MM.1S (cell line): ENCODE measurements around the gene LRRK1.

Experiments
- DNase-seq: peaks from one replicate; pipeline ENCODE4 v3.0.0-alpha.2; 2015
- H2AFZ ChIP-seq: fragments of 300-600 bp; sonication (generic); 2 replicates; pipeline ENCODE4 v1.6.0; 2016; ENCODE audit warnings: antibody characterized with exemption, low read length
- H3F3A ChIP-seq: fragments of 300-600 bp; sonication (generic); 2 replicates; pipeline ENCODE4 v1.6.1; 2016; ENCODE audit warnings: mild to moderate bottlenecking, antibody characterized with exemption, low read length, moderate library complexity, mixed read lengths; ENCODE audit not compliant: insufficient read depth
- H3K27ac ChIP-seq: fragments of 300-600 bp; sonication (generic); 2 replicates; pipeline ENCODE4 v1.5.1; 2016; ENCODE audit warnings: mild to moderate bottlenecking, low read length
- H3K27me3 ChIP-seq: fragments of 300-600 bp; sonication (generic); replicated peaks from 2 replicates; pipeline ENCODE4 v1.6.0; 2016; ENCODE audit warnings: low read length; ENCODE audit not compliant: insufficient read depth
- H3K36me3 ChIP-seq: fragments of 300-600 bp; sonication (generic); replicated peaks from 2 replicates; pipeline ENCODE4 v1.6.1; 2016; ENCODE audit warnings: mild to moderate bottlenecking, low read length, mixed read lengths; ENCODE audit not compliant: insufficient read depth
- H3K4me1 ChIP-seq: fragments of 300-600 bp; sonication (generic); 2 replicates; pipeline ENCODE4 v1.6.1; 2016; ENCODE audit warnings: low read length, mixed read lengths
- H3K4me2 ChIP-seq: fragments of 300-600 bp; sonication (generic); 2 replicates; pipeline ENCODE4 v1.6.0; 2016; ENCODE audit warnings: low read depth, low read length
- H3K4me3 ChIP-seq: fragments of 300-600 bp; sonication (generic); 2 replicates; pipeline ENCODE4 v1.5.1; 2016; ENCODE audit warnings: low read length, mixed read lengths
- H3K79me2 ChIP-seq: fragments of 300-600 bp; sonication (generic); 2 replicates; pipeline ENCODE4 v1.6.1; 2016; ENCODE audit warnings: mixed run types, low read length, mixed read lengths
- H3K9ac ChIP-seq: fragments of 300-600 bp; sonication (generic); 2 replicates; pipeline ENCODE4 v1.6.1; 2016; ENCODE audit warnings: low read length, mixed read lengths
- H3K9me2 ChIP-seq: fragments of 300-600 bp; sonication (generic); replicated peaks from 2 replicates; pipeline ENCODE4 v1.6.1; 2016; ENCODE audit warnings: mild to moderate bottlenecking, low read length, mixed read lengths; ENCODE audit not compliant: insufficient read depth
- H3K9me3 ChIP-seq: fragments of 300-600 bp; sonication (generic); replicated peaks from 2 replicates; pipeline ENCODE4 v1.6.1; 2016; ENCODE audit warnings: mild to moderate bottlenecking, low read length, mixed read lengths; ENCODE audit not compliant: insufficient read depth
- H4K20me1 ChIP-seq: fragments of 300-600 bp; sonication (generic); 2 replicates; pipeline ENCODE4 v1.6.1; 2016; ENCODE audit warnings: mild to moderate bottlenecking, low read length, moderate library complexity, mixed read lengths; ENCODE audit not compliant: insufficient read depth
- CTCF ChIP-seq: fragments of 300-600 bp; sonication (generic); IDR thresholded peaks from 2 replicates; pipeline ENCODE4 v1.5.1; 2016; ENCODE audit warnings: antibody characterized with exemption, low read length, mixed read lengths
- EZH2 ChIP-seq: fragments of 300-600 bp; sonication (generic); optimal IDR thresholded peaks from 2 replicates; pipeline ENCODE3; 2017; ENCODE audit warnings: low read depth, mild to moderate bottlenecking, antibody characterized with exemption, low read length, mixed read lengths
- EZH2phosphoT487 ChIP-seq: fragments of 300-600 bp; sonication (generic); IDR thresholded peaks from 2 replicates; pipeline ENCODE4 v1.6.1; 2018; ENCODE audit warnings: antibody characterized with exemption, low read length

The LRRK1 gene

GRCh38 chr15:101100593-101101442, 181.7 kb downstream of the LRRK1 start:
- no peaks in the 10 kb centered on the region for H3K36me3 ChIP-seq
- H3K27ac ChIP-seq: no peak overlapping the region
- H4K20me1 ChIP-seq: no peaks in the 10 kb centered on the region
- H3K27me3 ChIP-seq: no peaks in the 10 kb centered on the region
- no peaks in the 10 kb centered on the region for H3K79me2 ChIP-seq
- TF ChIP-seq CTCF (no peak), EZH2phosphoT487 (no peak), EZH2 (no peak)
- no peaks in the 10 kb centered on the region for H3K4me1 ChIP-seq
- H2AFZ ChIP-seq: no peak overlapping the region
- H3K9ac ChIP-seq: no peak overlapping the region
- H3K9me3 ChIP-seq: no peaks in the 10 kb centered on the region
- no peak for DNase-seq
- no peak overlapping the region for H3K4me2 ChIP-seq
- H3K4me3 ChIP-seq: no peak overlapping the region
- H3F3A ChIP-seq: no peaks in the 10 kb centered on the region
- H3K9me2 ChIP-seq: no peaks in the 10 kb centered on the region

- no peak overlapping the region for H3K27ac ChIP-seq
- no peaks in the 10 kb centered on the region for H3K9me2 ChIP-seq
- no peak for TF ChIP-seq EZH2
Observed at GRCh38 chr15:101101676-101102075, 182.5 kb downstream of the LRRK1 start.

GRCh38 chr15:101102746-101103145, 183.6 kb downstream of the LRRK1 start:
- TF ChIP-seq EZH2phosphoT487: no peak
- no peak for TF ChIP-seq CTCF
- TF ChIP-seq EZH2: no peak
- no peak overlapping the region for H3K4me2 ChIP-seq
- no peak overlapping the region for H2AFZ ChIP-seq
- no peaks in the 10 kb centered on the region for H3K27me3 ChIP-seq
- H3K9me3 ChIP-seq: no peaks in the 10 kb centered on the region
- H3F3A ChIP-seq: no peaks in the 10 kb centered on the region
- H3K27ac ChIP-seq: no peak overlapping the region
- H4K20me1 ChIP-seq: no peaks in the 10 kb centered on the region
- DNase-seq: no peak
- no peaks in the 10 kb centered on the region for H3K4me1 ChIP-seq
- no peak overlapping the region for H3K4me3 ChIP-seq
- no peak overlapping the region for H3K9ac ChIP-seq
- no peaks in the 10 kb centered on the region for H3K9me2 ChIP-seq
- no peaks in the 10 kb centered on the region for H3K79me2 ChIP-seq
- H3K36me3 ChIP-seq: no peaks in the 10 kb centered on the region

More at GRCh38 chr15:101101676-101102075, 182.5 kb downstream of the LRRK1 start:
- Histone ChIP-seq H3K4me2 (no peak overlapping the region), H3K4me3 (no peak overlapping the region), H3K9me3 (no peaks in the 10 kb centered on the region), H4K20me1 (no peaks in the 10 kb centered on the region), H2AFZ (no peak overlapping the region), H3K27me3 (no peaks in the 10 kb centered on the region), H3K36me3 (no peaks in the 10 kb centered on the region), H3K79me2 (no peaks in the 10 kb centered on the region), H3K9ac (no peak overlapping the region), H3F3A (no peaks in the 10 kb centered on the region), H3K4me1 (no peaks in the 10 kb centered on the region)
- DNase-seq: no peak

GRCh38 chr15:101103598-101103997, 184.4 kb downstream of the LRRK1 start:
- Histone ChIP-seq H3K4me2 (no peak overlapping the region), H3K36me3 (no peaks in the 10 kb centered on the region), H3K27ac (no peak overlapping the region), H4K20me1 (no peaks in the 10 kb centered on the region), H3K4me3 (no peak overlapping the region), H3K4me1 (no peaks in the 10 kb centered on the region), H3K9me3 (no peaks in the 10 kb centered on the region), H3K9ac (no peak overlapping the region), H2AFZ (no peak overlapping the region), H3K79me2 (no peaks in the 10 kb centered on the region), H3F3A (no peaks in the 10 kb centered on the region), H3K9me2 (no peaks in the 10 kb centered on the region), H3K27me3 (no peaks in the 10 kb centered on the region)
- TF ChIP-seq CTCF (no peak), EZH2 (no peak), EZH2phosphoT487 (no peak)
- no peak for DNase-seq
